GM21447 (cell line): Measurements from ENCODE around the gene HOXB13.
"Not testable (repeated sequence)": the region's sequence is repeated elsewhere in the genome, so short reads cannot be mapped to it uniquely, and the experiment has no call there.

Experiments used
- ATAC-seq: cut with Tn5 transposase; IDR thresholded peaks from one replicate; pipeline ENCODE4 v1.9.1; 2021; ENCODE audit not compliant: unreplicated experiment

HOXB13 gene

DNA sequence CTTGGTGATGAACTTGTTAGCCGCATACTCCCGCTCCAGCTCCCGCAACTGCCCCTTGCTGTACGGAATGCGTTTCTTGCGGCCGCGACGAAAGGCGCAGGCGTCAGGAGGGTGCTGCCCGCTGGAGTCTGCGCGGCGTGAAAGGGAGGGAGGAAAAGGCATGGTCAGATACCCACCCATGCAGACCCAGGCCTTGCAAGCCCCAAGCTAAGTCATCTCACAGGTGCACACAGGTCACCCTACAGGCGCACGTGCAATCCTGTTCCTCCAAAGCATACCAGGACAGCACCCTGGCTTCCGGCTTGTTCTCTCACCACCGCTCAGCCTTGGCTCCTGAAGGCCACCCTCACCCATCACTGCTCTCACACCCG is 1.6 kb downstream of the HOXB13 start:
- no peak for ATAC-seq

DNA sequence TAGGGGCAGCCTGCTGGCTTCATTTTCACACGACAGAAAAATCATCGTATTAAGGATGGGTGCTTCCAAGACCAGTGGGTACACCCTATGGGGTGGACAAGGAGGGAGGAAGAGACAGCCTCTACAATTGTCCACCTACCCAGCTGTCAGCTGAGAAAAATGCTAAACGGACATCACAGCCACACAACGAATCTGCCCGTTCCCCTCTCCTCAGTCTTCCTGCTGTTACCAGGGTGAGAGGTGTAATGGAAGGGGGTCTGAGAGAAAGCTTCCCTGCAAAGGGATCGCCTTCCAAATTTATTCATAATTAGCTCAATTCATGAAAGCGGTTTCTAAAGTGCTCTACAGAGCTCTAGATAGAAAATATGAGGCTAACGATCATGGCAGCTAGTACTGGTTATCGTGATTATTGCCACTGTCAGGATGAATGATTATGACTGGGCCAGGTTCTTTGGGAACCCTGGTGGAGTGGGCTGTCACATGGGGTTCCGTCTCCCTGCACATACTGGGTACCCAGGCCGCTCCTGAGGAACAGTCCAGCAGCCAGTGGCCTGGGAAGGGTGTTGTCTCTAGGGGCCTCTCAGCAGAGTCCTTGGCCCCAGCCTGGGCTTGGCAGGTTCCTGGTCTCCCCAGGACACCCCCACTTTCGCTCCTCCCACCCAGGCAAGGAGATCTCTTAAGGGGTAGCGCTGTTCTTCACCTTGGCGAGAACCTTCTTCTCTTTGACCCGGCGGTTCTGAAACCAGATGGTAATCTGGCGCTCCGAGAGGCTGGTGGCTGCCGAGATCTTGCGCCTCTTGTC is 2.2 kb downstream of the HOXB13 start:
- ATAC-seq, result no peak

DNA sequence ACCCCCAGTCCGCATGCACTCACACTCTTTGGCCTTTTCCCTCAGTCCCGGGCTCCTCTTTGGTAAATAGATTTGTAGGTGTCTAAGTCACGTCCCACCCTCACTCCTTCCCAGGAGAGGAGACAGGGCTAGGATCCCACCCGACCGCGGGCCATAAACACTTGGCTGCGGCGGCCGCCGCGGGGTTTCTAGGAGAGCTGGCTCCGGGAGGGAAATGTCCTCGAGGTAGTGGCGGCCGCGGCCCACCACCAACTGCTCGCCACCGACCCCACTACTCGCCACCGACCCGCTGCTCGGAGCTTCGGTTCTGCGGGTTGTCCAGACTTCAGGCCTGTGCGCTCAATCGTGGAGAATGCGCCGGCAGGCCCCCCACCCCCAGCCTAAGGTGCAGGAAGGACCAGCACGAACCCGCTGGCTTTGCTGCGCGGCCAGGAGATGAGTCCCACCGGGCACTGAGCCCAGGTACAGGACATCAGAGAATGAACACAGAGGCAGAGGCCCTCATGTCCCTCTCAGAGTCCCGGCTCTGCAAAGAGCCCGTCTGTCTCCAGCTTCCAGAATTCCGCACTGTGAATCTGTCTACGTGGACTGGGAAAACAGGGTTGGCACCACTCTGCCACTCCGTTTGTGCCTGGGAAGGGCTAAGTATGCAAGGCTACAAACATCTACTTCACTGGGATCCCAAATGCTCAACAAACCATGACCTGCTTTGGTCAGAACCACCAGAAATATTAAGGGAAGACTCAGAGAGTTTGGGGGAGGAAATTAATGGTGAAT is 3.1 kb downstream of the HOXB13 start:
- no peak for ATAC-seq

DNA sequence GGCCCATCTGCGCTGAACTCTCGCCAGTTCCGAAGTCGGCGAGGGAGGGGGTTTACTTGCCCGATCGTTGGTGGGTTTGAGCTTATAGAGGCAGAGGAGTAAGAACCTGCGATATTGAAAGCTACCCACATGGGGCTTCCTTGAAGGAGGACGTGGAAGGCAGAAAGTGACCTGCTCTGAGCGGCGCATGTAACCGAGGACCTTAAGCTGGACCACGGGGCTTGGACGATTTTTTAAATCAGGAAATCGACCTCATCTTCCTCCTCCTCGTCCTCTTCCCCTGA is 3.6 kb downstream of the HOXB13 start:
- ATAC-seq, result no peak

DNA sequence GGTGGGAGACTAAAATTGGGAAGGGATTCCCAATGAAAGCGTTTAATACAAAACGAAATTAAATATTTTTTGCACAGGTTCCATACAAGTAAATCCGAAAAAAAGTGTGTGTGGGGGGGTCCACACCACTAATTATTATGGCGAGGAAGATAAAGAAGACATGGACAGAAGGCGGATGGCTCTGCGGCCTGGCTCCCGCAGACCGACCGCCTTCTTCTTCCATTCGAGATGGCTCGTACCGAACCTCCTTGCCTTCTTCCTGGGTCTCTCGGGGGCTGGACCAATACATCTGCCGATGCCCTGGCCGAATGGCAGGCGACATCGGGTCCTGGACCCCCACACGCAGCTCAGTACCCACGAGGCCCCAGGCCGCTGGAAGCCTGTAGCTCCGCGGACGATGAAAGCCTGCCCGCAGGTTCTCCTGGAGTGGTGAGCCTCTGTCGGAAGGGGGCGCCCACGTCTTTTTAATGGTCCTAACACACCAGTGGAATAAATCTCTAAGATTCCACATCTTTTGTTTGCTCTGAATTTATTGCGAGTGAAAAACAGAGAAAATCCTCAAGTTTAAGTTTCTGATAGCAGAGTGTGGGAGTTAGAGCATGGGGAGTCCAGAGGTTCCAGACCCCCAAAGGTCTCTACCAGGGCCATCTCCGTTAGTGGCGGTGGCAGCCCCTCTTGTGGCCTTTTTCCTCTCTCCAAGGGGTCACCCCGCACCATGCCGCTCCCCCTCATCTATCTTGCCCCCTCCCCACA is 4.1 kb downstream of the HOXB13 start:
- ATAC-seq, result no peak

DNA sequence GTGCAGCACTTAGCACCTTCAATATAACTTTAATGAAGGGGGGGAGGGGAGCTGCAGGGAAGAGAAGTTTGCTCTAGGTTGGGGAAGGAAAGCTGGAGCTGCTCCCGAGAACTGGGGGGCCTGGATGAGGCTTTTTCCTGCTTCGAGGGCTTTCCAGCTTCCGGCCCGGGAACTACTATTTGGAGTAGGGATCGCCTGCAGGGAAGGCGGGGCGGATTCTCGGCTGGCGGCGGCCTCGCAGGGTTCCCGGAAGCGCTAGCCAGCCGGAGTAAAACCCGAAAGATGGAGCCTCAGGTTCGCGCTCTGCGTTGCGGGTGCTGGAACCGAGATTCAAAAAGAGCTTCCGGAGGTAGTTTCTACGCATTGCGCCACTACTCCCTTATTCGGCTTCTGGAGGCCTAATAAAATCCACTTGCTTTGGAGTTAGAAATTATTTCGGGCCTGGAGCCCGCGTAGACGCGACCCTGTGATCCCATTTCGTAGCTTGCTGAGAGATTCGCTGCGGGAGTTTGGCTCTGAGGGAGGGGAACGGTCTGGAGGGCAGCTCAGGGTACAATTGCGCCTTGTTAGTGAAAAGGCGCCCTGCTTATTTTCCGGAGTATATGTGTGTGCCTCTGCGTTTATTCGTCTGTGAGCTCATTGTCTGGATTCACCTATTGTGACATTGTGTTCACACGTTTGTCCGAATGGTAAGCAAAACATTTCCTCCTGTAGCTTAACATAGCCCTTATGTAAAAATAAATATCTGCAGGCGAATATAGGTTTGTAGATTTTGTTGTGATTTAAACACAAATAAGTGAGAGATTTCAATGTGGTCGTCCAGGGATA is 4.9 kb downstream of the HOXB13 start:
- no peak for ATAC-seq

DNA sequence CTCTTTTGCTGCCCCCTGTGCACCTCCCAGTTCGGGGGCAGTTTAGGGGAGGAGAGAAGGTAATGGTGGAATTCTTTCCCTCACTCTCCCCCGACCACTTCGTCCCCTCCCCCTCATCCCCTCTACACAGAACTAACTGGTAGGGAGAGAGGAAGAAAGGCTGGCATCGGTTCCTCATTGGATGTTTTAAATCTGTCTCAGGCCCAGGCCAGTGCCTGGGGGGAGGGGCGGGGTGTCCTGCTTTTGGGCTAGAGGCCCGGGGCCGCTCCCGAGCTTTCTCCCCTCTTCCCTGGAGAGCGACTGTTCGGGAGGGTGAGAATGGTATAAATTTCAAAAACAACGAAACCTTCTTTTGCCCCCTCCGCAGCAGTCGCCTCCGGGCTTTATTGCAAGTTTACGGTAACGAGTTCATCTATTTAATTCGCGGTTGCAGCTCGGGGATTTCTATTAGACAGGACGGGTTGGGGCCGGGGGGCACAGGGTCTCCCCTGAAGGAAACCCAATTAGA is 5.6 kb downstream of the HOXB13 start, which contains the start of gene PRAC2:
Gene PRAC2, plus strand, starts transcription at position 271 of the 508 bp plus-strand sequence. CDS start 1,226 bp downstream, outside the sequence.
- ATAC-seq, result no peak

DNA sequence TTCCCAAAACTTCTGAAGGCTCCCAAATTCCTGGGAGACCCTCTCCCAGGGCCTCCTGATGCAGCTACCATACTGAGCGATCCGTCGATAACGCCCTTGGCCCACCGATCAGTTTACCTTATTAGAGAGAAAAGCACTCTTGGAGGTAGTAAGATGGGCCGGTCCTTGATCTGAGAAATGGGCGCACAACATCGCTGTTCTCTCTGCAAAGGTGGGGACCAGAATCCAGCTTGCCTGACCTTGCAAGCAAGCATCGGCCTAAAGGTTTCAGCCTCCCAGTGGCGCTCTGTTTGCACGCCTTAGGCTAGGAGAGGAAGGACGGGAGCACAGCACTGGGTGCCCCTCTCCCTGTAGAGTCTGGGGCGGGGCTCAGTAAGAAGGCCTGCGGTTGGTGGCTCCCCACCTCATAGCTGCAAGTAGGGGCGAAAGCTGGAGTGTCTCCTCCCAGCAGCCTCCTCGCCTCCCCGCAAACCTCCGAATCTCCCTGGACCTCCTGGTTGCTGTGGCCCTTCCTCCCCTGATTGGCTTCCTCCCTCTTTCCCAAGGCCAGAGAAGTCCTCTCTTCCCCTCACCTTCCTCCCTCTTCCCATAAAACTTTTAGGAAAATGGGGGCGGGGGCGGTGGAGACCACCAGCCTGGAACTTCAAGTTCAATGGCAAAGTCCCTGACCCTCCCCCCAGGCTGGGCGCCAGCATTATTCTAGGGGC is 6.2 kb downstream of the HOXB13 start, which contains the start of gene PRAC1:
Gene PRAC1, minus strand, starts transcription at position 318 of the 707 bp plus-strand sequence. Its CDS starts 126 bp downstream, at position 192.
- ATAC-seq, result no peak

DNA sequence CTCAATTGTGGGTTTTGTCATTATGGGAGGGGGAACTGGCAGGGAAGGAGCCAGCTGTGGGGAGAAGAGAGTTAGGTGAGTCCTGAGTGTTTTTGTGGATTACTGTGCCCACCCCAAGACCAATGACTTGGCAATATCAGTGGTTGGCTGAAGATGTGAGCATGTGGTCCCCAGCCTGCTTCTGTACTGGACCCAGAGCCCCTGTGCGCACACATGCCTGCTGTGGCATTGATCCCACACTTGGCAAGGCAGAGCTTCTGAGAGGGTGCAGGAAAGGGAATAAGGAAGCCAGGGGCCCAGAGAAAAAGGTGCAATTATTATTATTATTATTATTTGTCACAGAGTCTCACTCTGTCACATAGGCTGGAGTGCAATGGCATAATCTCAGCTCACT is 7.5 kb downstream of the HOXB13 start:
- ATAC-seq, result no peak

DNA sequence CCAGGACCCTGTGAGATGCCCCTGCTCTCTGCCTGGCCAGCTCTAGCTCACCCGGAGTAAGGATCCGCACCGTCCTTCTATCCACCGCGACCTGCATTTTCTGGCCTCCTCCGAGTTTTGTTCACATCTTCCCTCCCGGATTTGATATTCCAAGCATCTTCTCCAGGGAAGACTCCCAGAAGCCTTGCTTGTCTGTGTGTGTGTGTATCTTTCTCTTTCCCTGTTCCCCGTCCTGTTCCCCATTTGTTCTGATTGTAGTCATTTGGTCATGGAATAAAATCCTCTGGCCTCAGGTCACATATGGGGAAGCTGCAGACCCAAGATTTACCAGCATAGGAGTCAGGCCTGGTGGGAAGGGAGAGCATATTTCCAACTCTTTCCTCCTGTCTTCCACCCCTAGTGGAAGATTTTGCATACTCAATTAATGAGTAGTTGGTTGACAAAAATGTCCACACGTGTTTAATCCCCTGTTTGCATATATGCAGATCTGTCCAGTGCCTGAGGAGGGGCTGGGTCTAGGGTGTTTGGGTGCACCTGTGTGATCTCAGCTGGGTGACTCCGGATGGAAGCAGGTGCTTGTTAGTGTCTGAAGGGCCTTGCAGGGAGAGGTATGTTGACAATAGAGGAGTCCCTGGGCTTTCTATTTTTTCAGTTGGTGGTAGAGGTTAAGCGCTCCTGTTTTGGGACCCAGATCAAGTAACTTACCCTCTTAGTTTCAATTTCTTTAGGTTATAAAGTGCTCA is 8.1 kb downstream of the HOXB13 start:
- no peak for ATAC-seq

DNA sequence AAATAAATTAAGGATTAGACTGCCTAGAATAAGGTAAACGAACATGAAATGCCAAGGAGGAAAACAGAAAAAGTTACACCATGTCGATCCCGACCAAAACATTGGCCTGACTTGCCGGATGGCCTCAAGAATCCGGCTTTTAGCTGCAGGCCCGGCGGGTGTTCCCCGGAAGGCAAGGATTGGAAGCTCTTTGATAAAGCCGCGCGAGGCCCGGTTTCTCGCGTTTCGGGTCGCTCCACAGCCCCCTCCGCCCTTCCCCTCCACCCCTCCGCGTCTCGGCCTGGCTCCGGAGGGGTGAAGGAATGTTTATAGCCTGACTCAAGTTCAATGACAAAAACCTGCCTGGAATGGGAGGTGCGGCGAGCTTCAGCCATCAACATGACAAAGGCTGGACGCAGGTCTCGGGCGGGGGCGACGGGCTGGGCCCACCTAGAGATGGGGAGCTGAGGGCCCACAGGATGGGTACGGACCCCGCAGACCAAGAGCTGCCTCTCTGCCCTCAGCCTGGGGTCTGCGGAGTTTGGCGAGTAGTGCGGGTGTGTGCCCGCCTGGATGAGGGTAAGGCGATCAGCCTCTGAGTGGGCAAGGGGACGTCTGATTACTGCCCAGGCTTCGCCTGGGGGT is 8.8 kb downstream of the HOXB13 start:
- no peak for ATAC-seq

DNA sequence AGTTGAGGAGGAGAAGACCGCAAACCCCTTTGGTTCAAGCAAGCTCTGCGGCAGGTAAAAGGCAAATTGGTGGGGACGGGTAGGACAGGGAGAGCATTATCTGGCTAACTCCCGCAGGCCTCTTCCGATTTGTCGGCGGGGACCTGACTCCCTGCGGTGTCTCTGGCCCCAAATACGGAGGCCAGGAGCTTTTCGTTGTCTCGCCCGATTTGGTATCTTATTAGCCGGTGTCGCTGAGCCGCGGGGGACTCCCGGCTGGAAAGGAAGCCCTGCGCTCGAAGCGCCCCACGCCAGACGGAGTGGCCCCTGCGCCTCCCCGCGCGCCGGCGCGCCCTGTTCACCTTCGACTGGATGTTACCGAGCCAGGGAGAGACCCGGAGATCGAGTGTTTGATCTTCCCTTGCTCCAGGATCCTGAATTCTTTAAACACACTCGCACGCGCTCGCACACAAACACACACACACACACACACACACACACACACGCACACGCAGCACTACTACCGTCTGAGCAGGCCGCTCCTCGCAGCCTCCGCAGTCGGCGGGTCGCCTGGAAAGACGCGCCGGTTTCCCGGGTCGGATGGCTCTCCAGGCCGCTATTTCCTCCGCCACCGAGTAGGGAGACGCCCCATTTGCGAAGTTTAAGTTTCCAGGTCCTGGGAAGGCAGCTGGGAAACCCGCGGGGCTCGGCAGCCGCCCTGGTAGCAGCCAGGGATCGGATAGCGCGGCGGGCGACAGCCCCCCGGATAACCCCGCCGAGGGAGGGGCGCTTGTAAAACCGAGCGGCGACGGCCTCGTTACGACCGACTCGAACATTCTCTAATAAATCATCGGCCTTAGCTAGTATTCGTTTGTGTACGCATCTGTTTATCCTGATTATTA is 9.5 kb downstream of the HOXB13 start:
- ATAC-seq, result no peak

DNA sequence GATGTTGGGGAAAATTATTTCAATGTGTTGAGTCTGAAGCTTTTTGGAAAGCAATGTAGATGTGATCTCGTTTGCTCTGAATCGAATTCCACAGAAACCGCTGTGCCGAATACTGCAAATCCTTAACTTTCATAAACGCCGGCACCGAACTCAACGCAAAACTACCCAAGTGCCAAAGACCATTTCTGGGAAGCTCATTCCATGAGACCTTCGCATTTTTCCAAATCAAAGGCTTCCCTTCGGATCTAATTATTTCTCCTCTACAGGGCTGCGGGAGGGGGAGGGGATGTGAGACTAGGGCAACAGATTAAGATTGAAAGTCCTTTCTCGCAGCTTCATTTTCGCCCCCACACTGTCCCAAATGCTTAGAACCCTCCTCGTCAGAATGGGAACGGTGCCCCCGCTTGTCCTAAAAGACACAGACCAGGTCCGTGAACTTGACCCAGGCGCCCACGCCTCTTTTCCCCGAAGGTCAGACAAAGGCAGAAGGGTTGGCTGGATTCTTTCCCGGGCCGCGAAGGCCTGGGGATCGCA is 10.3 kb downstream of the HOXB13 start:
- ATAC-seq, result no peak

DNA sequence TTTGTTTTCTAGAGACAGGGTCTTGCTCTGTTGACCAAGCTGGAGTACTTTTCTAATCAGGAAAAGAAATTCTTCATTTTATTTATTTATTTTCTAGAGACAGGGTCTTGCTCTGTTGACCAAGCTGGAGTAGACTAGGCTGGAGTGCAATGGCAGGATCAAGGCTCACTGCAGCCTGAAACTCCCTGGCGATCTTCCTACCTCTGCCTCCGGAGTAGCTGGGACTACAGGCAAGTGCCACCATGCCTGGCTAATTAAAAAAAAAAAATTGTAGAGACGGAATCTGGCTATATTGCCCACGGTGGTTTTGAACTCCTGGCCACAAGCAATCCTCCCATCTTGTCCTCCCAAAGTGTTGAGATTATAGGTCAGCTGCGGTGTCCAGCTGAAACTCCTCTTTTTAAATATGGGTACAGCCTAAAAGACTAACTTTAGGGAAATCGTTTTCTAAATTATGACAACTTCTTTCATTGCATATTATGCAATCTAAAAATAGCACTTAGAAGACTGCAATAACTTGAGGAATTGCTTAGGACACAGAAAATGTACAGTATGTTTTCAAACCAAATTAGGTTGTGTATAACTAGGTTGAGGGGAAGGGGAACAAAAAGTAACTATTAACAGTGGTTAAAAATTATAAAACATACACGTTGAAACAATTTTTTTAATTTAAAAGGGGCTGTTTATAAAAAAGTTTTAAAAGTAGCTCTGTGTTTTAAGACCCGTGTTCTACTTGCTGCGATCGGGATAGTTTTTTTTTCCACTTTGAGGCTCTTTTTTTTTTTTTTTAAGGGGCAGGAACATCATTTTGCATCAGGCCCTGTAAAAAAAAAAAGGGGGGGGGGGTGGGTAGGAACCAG is 11.0 kb downstream of the HOXB13 start:
- no peak for ATAC-seq

DNA sequence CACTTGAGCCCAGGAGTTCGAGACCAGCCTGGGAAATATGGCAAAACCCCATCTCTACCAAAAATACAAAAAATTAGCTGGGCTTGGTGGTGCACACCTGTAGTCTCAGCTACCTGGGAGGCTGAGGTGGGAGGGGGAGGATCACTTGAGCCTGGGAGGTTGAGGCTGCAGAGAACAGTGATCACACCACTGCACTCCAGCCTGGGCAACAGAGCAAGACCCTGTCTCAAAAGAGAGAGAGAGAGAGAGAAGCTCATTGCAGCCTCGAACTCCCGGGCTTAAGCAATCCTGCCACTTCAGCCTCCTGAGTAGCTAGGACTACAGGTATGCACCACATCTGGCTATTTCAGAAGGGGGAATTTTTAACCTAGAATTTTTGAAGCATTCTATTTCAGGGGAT is 12.0 kb downstream of the HOXB13 start:
- not testable (repeated sequence) for ATAC-seq

DNA sequence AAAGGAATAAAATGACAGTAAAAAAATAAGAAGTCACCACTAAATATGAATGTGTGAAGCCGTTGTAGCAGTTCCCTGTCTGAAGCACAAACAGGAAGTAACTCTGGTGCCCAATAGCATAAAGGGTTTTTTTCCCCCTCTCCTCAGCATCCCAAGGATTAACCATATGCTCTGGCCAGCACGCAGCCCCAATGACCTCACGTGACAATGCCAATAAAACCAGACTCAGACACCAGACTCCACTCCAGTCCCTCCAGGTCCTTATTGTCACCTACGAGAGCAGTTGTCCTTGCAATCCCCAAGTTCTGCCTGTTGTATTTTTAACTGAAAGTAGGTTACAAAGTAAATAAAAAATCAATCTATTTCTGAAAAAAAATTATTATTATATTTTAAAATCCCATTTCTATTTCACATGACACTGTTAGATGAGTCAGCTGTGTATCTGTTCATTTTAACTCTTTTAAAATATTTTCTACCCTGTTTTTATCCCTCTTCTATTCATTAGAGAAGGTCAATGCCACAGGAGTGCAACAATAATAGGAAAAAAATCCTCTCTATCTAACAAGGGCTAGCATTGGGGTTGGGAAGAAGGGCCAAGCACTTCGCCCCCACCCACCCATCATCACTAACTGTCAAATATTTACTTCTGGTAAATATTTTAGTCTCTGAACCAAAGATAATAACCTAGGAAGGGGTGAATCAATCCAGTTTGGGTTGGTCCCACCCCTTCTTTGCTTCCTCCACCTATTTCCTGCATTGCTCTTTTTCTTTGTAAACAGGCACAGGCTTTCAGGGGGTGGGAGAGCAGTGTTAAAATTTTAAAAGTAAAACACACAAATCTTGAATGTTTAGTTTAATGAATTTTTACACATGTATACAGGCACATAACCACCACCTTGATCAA is 12.8 kb downstream of the HOXB13 start:
- no peak for ATAC-seq
